Stimulated activated naive CD8-positive, alpha-beta T cell treated with anti-CD3 and anti-CD28 coated beads, Interleukin-15, Interleukin-2, amounts not matched to agents 100 U/mL and 50 U/mL, for 24 hours (primary cell): Measurements from ENCODE around the gene CNPPD1.

Source experiments
- ATAC-seq: fragments of 150-1000 bp; cut with Tn5 transposase; one replicate; pipeline ENCODE4 v1.10.0; 2021
- DNase-seq: peaks from one replicate; pipeline ENCODE4 v3.0.0; 2021

CNPPD1 gene

DNA sequence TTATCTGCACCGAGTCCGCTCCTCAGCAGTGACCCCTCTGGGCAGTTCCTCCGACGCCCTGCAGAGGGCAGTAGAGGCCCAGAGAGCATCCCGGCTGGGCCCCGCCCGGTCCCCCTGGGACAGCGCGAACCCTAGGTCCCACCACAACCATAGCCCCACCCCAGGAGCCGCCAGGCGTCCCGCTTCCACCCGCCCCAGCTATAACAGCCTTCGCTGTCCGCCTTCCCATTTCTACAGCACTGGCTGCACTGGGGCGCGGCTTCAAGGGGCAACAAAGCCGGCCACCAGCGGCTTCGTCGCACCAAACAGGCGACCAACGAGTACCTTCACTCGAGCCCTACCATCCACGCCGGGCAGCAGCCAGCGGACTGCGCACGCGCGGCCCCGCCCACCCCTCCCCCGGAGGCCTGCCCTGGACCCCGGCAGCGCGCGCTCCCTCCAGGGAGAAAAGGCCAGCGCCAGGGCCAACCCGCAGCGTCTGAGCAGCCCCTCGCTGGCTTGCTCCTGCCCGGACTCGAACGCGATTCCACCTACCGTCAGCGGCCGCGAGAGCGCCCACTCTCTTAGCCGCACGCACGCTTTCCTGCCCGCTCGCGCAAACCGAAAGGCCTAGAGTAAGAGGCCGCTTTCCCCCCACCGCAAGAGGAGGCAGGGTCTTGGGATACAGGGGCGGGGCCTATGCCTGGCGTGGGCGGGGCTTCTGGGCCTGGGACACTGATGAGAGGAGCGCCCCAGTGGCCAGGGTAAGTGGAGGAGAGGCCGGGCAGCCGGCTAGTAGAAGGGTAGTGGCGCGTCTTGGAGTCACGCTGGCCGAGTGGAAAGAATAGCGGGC, 16.3 kb downstream of the CNPPD1 start, which contains the start of gene NHEJ1:
NHEJ1 (minus strand) TSS at position 630 of the 832 bp plus-strand sequence. CDS start 2,453 bp downstream, outside the sequence.
- DNase-seq (peak; percentile 96), ATAC-seq (peak; percentile 95)

GRCh38 chr2:219159771-219160185, 16.9 kb downstream of the CNPPD1 start:
- ATAC-seq: no peak

GRCh38 chr2:219158586-219158985, 18.1 kb downstream of the CNPPD1 start:
- DNase-seq (no peak), ATAC-seq (no peak)

More at GRCh38 chr2:219159771-219160185, 16.9 kb downstream of the CNPPD1 start:
- no peak for DNase-seq

- no peak for ATAC-seq
- DNase-seq: no peak
Measured at GRCh38 chr2:219158025-219158424, 18.7 kb downstream of the CNPPD1 start.

DNA sequence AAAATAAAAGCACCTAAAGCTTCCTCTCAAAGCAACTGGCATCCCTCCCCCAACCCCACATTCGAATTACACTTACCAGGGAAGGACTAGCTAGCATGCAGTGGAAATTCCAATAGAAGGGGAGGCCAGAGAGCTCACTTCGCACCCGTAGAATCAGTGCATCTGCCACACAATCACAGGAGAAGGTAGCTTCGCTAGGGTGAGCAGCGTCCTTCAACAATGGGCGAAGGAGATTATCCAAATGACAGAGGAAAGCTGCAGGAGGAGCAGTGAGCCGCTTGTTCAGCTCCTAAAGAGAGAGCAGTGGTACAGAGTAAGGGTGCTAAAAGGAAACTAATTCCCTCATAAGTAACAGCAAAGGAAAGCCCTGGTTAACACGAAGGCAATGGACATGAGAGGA, 19.3 kb downstream of the CNPPD1 start:
- no peak for DNase-seq
- ATAC-seq: no peak

GRCh38 chr2:219155054-219155644, 21.6 kb downstream of the CNPPD1 start:
- DNase-seq (no peak), ATAC-seq (no peak)

GRCh38 chr2:219149667-219150066, 27.1 kb downstream of the CNPPD1 start:
- ATAC-seq (no peak), DNase-seq (no peak)

DNA sequence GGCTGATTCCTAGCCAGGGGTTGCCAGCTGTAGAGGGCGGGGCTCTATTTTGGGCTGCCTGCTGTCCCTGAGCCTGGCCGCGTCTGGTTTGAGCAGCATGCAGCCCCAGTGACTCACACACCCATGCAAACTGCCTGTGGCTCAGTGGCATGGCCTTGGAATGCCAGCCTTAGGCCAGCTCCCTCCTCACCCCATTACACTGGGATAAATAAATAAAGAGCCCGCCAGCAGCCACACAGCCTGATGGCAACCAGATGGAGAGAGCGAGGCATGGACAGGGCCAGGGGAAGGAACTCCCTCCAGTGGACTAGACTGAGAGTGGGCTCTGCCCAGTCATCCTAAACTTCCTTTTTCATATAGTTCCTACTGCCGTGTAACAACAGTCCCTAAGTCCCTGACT, 34.4 kb downstream of the CNPPD1 start:
- DNase-seq: no peak

GRCh38 chr2:219140722-219141121, 36.0 kb downstream of the CNPPD1 start:
- ATAC-seq: no peak

More for the DNA sequence above, 34.4 kb downstream of the CNPPD1 start:
- no peak for ATAC-seq

DNA sequence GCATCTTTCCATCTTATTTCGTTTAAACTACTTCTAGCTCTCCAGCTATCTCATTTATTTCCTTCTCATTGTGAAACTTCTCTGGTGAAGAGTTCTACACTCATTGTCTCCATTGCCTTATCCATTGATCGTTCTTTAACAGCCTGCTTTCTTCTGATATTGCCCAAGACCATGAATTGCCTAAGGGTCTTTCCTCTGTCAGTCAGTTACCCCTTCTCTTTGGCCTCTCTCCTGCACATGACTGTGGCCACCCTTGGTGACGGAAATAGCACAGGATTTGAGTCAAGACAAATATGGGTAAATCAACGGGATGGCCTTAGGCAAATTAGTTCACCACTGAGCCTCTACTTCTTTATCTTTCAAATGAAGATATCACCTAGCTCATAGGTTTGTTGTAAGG, 42.7 kb downstream of the CNPPD1 start:
- no peak for DNase-seq
- no peak for ATAC-seq

More at GRCh38 chr2:219140722-219141121, 36.0 kb downstream of the CNPPD1 start:
- no peak for DNase-seq

DNA sequence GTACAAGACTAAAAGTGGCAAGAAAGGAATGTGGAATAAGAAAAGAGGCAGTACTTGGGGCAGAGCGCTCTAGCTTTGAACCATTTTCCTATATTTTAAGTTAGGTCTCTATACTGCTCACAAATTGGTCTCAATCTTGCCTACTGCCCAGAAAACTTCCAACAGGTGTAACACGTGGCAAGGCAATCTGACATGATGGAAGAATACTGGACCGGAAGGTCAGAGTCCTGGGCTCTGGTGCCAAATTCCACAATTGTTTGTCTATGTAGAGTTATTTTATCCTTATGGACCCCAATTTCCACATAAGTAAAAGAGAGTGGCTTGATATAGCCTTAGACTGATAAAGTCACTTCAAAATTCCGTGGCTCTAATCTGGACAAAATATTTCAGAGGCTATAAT, 45.0 kb downstream of the CNPPD1 start:
- DNase-seq (no peak), ATAC-seq (no peak)

GRCh38 chr2:219131327-219131726, 45.4 kb downstream of the CNPPD1 start:
- ATAC-seq (no peak), DNase-seq (no peak)

- no peak for DNase-seq
- ATAC-seq: no peak
Measured at GRCh38 chr2:219129589-219129988, 47.1 kb downstream of the CNPPD1 start.

DNA sequence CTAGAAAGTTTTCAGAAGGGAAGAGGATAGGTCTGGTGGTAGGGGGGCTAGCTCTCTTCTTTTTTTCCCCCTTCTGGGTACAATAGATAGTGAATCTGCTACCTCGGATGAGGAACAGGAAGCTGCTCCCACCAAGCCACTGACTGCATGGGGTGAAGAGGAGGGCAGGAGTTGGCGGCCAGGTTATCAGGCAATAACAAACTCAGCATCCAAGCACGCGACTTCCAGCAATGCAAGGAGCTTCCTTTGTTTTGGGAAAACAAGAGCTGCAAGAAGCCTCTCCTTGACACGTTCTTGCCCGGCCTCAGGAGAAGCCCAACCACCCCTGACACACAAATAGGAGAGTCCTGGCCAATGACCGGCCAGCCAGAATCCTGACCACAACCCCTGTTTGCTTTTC, 48.3 kb downstream of the CNPPD1 start:
- ATAC-seq: no peak
- DNase-seq: no peak

DNA sequence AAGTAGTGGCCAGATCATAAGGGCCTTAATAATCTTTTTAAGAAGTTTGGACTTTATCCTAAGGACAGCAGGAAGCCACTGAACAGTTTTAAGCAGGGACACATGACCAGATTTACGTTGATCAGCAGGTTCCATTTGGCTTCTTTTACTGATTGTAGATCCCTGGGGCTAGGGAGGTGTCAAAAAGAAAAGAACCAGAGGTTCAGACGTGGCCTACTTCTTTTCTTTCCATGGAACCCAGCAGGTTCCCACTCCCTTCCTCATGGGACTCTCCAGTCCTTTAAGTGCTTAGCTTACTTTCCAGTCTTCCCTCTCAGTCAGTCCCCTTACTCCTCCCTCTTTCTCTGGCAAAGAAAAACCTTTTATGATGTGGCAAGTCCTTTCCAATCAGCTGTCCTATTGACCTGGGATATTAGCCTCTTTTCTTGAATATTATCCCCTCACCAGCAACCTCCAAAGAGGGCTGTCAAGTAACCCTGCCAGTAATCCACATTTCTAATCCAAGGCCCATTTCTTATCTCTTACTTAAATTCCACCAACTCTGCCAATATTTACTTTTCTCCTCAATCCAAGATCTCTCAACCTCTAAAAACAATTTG, 49.6 kb downstream of the CNPPD1 start:
- no peak for DNase-seq
- ATAC-seq: no peak

- no peak for DNase-seq
- no peak for ATAC-seq
Measured at GRCh38 chr2:219126555-219126954, 50.2 kb downstream of the CNPPD1 start.

DNA sequence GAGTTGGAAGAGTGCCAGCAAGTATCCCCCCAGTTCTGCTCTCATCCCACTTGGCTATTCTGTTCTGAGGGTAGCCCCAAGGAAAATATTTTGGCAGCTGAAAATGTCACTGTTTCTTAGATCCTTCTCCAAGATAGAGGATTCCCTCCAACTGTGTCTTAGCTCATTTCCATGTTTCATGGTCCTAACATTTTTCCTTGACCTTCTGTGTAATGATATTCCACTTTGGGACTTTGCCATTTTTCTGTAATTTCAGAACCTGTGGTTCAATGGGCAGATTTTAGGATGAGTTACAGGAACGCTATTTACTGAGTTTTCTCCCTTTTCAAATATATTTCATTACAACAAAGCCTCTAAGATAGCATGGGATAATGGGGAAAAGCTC, 50.8 kb downstream of the CNPPD1 start:
- ATAC-seq: no peak
- no peak for DNase-seq

GRCh38 chr2:219125225-219125885, 51.4 kb downstream of the CNPPD1 start:
- peak; percentile 39 for DNase-seq
- ATAC-seq: peak; percentile 84

DNA sequence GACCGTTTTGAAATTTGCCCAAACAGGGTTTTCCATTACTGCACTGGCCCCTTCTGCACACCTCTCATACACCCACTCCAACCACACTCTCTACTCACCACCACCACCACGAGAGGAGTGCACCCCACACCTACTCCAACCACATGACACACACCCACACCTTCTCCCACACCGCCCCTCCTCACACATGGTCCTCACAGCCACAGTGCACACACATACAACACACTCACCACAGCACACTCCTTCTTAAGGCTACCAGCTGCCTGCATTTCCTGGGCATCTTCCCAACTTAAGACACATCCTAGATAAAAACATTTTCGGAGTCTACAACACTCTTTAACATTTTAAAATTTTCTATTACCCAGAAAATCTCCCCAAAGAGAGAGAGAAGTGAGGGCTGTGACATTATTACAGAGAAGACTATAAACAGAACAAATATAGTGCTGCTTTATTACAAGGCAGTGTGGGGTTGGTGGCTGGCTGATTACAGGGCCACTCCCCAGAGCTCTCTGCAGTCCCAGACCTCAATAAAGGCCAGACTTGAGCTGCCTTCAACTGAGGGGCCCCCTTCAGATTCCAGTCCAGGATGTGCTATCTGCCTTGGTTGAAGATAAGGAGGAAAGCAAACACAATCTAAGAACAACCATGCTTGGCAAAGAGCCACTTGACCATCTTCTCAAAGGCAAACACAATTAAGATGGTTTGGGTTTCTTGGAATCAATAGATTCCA, 52.2 kb downstream of the CNPPD1 start:
- peak; percentile 19 for DNase-seq
- peak; percentile 36 for ATAC-seq

- no peak for ATAC-seq
Measured at GRCh38 chr2:219123356-219124135, 53.2 kb downstream of the CNPPD1 start.

More at GRCh38 chr2:219123356-219124135, 53.2 kb downstream of the CNPPD1 start:
- no peak for DNase-seq
